HG03064 (cell line): ENCODE results near the gene SSX2IP.
"Not testable (repeated sequence)": the region's sequence is repeated elsewhere in the genome, so short reads cannot be mapped to it uniquely, and the experiment has no call there.

ENCODE experiments used
- ATAC-seq: cut with Tn5 transposase; IDR thresholded peaks from one replicate; pipeline ENCODE4 v1.9.1; 2021; ENCODE audit warnings: low read depth; ENCODE audit not compliant: unreplicated experiment

SSX2IP gene

DNA sequence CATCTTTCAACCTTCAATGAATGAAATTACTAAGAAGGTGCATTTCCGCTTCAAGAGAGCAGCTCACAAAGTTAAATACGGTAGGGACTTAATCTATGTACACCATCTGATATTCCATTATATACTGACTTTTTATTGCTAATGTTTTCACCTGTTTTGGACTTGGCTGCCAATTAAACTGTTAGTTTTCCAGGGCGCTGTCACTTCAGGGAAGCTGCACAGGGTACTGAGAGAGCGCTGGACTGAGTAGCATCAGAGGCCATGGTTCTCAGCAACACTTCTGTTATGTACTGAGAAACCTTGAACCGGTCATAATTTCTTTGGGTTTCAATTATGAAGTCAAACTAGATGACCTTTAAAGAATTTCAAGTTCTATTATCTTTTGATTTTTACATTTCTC, 8.2 kb downstream of the SSX2IP start:
- no peak for ATAC-seq

DNA sequence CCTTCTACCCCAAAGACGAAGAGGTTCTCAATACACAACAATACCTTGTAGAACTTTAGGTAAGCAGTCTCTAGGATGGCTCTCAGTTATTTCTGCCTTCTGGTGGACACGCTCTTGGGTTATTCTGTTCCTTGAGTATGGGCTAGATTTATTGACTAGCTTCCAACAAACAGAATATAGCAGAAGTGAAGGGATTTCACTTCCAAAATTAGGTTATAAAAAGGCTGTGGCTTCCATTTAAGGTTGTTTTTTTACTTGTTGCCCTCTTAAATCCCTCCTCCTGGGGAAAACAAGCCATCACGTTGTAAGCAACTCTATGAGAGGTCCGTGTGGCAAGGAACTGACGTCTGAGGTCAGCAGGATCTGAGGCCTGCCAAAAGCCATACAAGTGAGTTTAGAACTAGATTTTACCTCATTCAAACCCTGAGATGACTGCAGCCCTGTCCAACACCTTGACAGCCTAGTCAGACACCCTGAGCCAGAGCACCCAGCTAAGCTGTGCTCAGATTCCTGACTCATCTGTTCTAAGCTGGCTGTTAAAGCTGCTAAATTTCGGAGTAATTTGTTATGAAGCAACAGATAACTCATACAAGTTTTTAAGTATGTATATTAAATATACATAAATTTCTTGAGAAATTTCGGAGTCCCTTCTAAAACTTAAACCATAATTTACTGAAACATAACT, 12.7 kb downstream of the SSX2IP start:
- no peak for ATAC-seq

DNA sequence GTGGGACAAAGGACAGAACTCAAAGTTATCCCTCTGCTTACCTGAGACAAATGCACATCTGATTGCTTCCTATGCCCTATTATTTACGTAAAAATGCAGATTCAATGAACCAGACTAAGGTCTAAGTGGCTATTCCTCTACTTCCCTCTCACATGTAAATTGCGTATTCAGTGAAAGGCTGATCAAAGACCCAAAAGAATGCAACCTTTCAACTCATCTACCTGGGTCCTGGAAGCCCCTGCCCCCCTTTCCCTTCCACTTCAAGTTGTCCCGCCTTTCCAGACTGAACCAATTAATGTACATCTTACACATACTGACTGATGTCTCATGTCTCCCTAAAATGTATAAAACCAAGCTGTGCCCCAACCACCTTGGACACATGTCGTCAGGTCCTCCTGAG, 14.6 kb downstream of the SSX2IP start:
- no peak for ATAC-seq

DNA sequence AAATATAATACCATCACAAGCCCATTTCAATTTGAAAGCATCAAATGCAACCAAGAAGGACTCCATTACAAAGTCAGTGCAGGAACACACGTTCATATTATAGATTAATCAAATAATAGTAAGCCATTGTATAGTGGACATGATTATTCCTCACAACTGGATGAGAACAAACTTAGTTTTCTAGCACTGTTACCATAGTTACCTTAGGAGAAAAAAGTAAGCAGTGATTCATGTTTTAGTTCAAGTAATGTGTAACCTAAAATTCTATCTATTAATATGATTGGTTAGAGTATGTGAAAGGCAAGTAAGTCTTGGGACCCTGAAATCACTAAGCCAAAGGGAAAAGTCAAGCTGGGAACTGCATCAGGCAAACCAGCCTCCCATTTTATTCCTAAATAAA, 15.2 kb downstream of the SSX2IP start:
- ATAC-seq = no peak

DNA sequence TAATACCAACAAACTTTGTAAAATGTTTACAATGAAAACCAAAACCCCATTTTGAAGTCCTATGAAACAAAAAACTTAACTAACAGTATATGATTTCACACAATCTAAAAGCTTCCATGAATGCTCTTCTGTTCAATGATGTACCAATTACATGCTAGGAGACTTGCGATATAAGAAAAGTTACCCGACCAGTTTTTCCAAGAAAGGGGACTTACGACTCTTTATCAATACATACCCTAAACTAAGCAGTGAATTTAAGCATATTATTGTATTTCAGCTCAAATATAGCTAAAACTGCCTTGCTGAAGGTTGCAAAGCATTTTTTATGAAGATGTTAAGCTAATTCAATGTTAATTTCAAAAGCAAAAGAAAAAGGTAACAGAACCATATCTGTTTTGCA, 15.6 kb downstream of the SSX2IP start:
- ATAC-seq = no peak

DNA sequence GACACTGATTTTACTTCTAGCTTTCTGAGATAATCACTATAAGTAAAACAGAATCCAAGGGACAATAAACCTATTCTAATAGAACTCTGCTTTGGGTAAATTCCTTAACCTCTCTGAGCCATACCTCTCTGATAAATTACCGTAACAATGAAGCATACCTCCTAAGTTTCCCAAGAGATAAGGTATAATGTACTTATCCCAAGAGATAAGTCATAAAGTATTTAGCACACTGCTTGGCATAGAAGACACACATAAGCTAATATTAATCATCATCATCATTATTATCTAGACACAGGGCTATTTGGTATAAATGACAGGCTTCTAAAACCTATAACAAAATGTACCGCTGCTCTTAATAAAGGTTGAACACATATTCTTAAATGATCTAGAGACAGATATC, 16.2 kb downstream of the SSX2IP start:
- no peak for ATAC-seq

DNA sequence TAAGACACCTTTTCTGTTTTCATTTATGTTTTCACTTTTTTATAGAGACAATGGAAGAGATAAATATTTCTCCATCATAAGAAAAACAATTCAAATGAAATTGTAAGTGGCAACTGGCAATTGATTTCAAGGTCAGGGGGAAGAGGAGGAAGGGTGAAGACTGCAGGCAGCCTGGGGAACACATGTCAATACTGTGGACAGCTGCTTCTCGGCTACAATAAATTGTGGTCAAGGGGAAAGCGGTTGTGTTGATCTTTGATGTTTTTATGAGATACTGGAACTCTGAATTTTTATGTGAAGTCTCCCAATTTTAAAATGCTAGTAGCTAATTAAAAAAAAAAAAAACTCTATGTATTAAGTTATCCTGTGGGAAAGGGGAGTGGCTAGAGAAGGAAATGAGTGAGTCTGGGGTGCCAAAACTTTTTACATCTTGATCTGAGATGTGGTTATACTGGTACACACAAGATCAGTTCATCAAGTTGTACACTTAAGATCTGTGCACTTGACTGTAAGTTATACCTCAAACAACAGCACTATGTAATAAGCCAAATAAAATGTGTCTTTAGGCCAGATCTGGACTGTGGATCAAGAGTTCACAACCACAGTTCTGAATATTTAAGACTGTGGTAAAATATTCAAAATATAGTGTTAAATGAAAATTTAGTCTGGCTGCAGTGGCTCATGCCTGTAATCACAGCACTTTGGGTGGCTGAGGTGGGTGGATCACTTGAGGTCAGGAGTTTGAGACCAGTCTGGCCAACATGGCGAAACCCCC, 18.0 kb downstream of the SSX2IP start:
- ATAC-seq = no peak

DNA sequence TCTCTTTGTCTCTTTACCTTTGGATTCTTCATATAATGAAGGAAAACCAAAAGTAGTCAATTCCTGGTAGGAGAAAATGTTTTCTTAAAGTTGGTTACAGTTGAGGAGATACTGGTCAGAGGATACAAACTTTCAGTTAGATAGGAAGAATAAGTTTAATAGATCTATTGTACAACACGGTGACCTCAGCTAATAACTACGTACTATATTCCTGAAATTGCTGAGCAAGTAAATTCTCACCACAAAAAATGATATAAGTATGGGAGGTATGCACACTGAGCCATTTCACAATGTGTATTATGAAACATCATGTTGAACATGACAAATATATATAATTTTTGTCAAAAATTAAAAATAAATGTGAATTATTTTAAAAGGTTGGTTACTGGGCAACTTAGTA, 20.4 kb downstream of the SSX2IP start:
- no peak for ATAC-seq

DNA sequence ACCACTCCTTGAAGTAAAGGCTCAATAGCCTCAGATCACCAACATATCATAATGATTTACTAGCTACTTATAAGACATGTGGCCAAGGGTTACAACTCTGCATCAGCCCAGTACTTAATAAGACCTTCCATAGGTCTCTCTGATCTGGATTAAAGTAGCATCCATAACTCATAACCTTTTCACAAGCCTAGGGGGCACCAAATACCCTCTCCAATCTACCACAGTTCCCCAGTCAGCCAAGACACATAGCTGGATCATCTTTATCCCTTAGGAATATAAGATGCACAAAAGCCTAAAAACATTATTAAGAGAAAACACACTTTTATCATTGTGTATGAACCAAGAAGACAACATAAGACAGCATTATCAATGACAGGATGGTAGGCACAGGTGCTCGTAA, 22.1 kb downstream of the SSX2IP start:
- ATAC-seq = no peak

DNA sequence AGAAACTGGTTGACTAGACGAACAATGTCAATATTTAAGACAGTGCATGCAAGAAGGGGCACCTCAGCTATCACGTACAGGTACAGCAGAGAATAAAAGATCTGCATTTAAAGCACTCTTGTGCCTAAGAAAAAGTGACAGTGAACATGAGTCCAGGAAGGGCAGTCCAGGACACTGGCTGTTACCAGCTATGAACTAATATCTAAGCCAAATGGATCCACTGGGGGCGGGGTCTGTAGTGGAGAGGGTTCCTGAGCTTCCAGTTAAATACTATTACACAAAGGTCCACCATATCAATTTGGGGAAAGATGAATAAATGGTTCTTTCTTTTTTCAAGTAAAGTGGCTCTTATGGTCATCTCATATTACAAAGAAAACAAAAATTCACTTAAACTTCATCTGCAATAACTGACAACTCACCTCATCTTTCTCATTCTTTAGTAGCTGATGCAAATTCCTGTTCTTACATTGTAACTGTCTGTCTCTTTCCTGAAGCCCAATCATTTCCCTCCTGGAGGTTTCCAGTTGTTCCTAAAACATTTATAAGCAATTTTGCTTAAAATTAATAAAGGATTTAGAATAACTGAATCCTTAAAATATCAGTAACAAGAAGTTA, 24.5 kb downstream of the SSX2IP start:
- no peak for ATAC-seq

DNA sequence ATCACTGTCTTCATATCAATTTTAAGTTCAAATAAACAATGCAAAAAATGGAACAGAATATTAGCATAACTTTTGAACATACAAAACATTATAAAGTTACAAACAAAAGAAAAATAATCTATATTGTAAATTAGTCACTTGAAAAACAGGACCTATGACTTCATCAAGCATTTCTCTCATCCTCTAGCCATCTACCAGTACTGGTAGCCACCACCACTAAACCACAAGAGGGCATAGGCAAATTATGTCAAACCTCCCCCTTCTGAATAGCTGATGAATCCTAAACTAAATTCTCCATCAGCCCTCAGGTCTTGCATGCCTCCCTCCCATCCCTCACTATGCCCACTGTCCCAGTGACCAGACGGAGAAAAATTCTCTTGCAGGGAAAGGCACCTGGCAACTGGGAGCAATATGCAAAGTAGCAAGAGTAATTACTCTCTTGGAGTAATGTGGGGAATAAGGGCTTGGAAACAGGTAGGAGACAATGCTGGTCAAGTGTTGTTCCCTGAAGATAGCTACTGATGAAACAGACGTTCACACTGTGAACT, 37.1 kb downstream of the SSX2IP start:
- ATAC-seq = no peak

DNA sequence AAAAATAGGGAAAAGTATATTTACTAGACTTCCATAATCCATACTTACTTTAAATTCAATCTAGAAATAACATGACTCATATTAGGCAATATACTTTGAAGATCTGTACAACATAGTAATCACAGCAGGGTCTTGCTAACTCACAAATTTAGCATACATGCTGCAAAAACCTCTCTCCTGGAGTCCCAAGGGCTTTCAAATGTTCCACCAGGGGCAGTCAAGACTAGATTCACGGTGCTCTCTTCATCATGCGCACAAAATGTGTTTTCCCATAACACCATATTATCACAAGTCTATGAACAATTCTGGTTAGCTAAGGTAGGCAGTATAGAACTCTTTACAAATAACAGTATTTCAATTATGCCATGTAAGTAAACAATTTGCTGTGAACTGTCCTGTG, 45.8 kb downstream of the SSX2IP start:
- no peak for ATAC-seq

DNA sequence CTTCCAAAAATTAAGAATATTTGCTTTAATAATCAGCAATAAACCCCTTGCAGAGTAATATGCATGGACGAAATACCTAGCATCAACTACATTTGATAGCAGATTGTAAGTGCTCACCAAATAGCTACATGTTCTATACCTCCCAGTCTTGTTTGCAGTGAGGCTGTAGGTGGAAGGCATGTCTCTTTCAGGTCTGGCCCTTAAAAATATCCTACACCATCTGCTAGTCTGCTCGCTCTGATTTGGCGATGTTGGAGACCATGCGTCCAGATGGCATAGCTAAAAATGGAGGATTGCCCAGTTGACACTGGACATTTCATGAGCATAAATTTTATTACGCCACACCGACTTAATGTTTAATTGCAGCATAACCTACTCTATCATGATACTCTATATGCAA, 47.1 kb downstream of the SSX2IP start:
- no peak for ATAC-seq

DNA sequence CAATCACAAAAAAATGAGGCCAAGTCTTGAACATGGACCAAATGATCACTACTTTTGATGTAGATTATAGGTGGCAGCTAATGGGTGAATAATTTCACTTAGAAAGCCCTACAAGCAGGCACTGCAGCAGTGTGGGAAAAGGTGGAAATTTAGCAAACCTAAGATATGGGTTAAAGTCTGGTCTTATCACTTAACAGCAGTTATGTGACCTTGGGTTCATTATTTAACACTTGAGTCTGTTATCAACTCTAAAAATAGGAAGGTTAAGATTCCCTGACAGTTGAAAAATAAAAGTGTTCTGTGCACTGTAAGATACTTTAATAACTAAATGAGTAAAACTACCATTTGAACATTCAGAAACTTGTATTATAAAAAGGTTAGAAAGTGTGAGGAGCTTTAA, 47.5 kb downstream of the SSX2IP start:
- ATAC-seq = no peak

DNA sequence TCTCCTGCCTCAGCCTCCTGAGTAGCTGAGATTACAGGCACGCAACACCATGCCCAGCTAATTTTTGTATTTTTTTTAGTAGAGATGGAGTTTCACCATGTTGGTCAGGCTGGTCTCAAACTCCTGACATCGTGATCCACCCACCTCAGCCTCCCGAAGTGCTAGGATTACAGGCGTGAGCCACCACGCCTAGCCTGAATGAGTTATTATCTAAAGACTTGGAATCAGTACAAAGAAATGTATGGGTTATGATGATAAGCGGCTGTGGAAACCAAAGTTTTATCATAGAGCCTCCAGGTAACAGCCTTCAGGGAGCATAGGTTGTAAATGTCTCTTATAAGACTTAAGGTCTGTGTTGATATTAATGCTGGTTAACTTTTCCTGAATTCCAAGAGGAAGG, 50.5 kb downstream of the SSX2IP start:
- not testable (repeated sequence) for ATAC-seq

DNA sequence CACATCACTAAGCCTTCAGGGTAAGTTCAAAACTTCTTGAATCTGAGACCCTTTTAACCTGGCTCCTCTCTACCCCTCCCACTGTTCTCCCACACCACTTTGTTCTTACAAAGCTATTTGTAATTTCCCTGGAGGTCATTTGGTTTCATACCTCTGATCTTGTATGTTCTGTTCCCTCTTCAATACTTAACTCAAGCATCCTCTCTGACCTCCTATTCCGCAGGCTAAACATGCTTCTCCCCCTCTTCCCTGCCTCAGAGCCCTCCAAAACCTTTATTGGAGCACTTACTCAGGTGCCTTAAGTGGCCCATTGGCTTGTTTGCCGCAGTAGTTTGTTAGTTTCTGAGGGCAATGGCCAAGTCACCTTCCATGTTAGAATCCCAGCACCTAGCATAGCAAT, 54.8 kb downstream of the SSX2IP start:
- ATAC-seq = no peak

DNA sequence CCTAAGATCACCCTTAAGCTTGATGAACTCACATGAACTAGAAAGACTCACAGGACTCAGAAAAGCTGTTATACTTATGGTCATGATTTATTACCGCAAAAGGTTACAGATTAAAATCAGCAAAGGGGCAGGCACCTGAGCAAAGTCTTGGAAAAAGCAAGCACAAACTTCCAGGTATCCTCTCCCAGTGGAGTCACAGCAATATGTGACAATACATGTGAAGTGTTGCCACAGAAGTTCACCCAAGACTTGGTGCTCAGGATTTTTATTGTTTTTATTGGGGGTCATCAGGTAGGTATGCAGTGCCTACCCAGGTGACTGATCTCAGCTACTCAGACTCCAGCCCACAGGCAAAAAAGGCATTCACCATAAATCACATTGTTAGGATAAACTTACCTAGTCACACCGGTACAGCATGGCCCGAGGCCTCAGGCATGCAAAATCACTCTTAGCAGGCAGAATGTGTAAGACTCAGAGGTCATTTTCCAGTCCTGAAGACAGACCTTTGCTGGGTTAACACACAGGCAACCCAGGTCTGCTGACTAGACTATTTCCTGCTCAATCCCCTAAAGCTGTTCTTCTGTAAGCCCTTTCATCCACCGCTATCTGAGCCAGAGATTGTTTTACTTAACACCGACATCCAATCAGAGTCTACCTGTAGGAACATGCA, 55.6 kb downstream of the SSX2IP start:
- ATAC-seq = no peak

DNA sequence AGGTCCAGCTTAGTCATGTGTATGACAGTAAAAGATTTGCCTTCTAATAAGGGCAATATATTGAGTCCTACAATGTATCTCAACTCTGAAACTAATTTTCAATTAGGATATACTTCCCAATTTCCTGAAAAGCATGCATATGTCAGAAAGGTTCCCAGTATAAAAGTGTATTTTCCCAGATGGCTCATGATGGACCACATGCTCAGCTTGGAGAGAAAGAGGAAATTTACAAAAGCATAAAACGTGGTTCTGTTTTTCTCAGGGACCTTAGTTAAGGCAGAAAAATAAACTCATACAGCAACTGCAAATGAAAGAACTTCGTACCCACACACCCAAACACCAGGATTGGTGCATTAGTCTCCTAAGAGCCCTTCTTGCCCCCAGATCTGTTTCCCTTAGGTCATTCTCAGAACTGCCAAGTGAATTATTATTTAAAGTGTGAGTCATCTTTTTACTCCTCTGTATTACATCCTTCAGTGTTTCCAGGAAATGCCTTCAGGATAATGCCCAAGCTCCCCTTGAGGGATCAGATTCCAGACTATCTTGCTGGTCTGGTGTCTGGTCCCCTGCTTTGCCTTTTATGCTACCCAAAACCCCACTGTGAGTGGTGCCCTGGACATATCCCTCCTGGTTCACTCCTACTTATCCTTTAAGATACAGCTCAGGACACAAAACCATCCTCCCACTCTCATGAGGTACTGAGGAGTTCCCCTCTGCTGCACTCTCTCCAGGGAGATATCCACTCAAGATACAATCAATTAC, 57.4 kb downstream of the SSX2IP start:
- ATAC-seq = no peak

DNA sequence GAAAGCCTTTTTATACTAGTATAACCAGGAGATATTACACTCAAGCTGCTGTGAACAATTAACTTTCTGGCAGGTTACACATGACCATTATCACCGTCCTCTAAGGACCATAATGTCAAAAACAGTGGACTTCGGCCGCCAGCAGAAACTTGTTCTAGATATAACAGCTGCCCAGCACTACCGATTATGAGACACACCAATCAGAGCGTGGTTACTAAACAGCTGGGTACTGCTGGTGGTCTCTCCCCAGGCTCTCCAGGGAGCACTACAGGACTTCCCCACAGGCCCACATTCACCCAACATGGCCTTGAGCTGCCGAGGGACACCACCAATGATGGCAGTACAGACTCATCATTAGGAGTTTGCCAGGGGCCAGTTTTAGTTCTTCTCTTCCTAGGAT, 58.1 kb downstream of the SSX2IP start:
- no peak for ATAC-seq

DNA sequence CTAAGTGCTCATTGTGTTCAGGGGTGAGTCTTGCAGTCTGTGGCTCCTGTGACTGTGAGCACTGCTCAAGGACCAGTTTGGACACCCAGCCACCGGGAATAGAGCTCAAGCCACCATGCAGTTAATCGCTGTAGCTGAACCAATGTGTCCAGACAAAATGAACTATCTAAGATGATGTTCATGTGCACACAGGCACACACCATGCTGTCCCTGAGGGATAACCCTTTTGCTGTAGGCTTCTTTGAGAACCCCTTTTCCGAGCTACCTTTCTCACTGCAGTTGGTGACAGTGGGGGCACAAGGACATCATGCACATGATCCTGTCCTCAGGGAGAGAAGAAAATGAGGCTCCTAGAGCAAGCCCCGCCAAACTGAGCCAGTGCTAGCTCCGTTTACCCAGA, 65.4 kb downstream of the SSX2IP start:
- no peak for ATAC-seq
